UCSD-AML1 (cell line): ENCODE measurements around the gene OR5P2.
"Not testable (repeated sequence)": the region's sequence is repeated elsewhere in the genome, so short reads cannot be mapped to it uniquely, and the experiment has no call there.

ENCODE experiments used
- DNase-seq: peaks from one replicate; lab custom pipeline; 2025; ENCODE audit not compliant: unreplicated experiment; lab: John Stamatoyannopoulos, UW

OR5P2 gene

DNA sequence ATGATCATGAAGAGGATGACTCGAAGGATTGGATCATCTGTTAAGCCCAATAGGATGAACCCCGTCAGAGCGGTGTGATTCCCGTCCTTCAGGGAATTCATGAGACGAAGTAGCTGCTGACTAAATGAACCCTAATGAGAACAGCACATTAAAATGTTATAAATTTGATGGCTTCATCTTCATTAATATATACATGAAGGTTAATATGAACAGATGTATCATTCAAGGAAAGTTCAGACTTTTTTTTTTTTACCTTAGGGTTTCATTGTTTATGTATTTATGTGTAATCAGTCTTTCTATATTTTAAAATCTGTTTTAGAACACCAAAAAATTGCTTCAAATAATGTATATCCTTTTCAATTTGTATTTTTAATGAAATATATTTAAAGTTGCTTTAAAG is at the start of gene OR5P2:
TSS of gene OR5P2 (minus strand) at position 101 of the 400 bp plus-strand sequence. CDS start at position 101, 0 bp downstream.
- DNase-seq: no peak

DNA sequence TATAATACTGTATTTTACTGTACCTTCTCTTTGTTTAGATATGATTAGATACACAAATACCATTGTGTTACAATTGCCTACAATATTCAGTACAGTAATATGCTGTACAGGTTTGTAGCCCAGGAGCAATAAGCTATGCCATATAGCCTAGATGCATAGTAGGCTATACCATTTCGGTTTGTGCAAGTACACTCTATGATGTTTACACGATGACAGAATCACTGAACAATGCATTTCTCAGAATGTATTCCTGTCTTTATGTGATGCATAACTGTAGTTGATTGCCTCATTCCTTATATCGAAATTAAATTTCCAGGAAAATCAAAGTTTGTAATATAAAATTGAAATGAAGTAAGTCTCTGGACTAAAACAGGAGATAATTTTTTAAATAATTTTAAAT is 49.3 kb upstream of the OR5P2 start:
- no peak for DNase-seq

- no peak for DNase-seq
Observed at GRCh38 chr11:7844986-7845385, 48.2 kb upstream of the OR5P2 start.

DNA sequence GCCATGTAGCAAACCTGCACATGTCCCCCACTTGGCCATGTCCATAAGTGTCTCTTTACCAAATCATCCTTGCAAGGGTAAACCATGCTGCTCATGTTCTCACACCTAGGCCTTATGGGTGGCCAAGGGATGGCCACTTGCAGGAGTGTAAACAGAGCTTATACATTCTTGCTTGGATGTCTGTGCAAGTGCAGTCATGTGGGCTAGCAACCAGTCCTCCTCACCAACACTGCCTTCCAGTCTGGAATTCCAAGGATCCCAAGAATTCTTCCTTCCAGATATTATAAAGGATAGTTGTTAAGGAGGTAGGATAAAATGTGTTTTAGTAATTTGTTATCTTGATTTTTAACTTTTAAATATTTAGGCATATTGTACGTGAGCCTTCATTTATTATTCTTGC is 47.8 kb upstream of the OR5P2 start:
- no peak for DNase-seq

DNA sequence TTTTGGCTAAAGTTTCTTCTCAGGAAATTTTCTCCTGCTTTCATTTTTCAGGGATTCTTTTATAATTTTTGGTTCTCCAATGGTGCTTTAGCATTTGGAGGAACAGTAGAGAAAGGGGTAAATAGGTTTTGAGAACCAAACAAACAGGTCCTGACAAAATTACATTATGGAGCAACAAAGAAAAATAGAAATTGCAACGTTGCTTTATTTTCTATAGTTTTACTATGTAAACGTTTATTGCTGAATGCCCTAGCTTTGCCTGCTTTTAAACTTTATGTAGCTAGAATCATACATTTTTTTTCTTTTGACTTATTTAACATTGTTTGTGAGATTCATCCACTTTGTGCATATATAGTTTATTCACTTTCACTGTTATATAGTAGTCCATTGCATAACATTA is 43.8 kb upstream of the OR5P2 start:
- DNase-seq: no peak

GRCh38 chr11:7833527-7833926 is 36.8 kb upstream of the OR5P2 start:
- no peak for DNase-seq

DNA sequence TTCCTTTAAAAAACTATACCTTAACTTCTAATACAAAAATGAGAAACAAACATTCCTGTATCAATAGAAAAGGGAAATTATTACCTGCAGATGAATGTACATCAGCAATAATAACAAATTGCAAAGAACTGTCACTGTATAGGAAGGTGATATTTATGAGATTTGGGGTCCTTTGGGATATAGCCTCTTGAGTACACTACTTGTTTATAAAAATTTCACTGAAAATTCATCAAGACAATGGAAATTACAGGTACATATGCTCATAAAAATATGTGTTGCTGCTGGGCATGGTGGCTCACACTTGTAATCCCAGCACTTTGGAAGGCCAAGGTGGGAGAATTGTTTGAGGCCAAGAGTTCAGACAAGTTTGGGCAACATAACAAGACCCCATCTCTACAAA is 34.0 kb upstream of the OR5P2 start, which contains the start of gene OR5P3:
TSS of gene OR5P3 (minus strand) at position 101 of the 400 bp plus-strand sequence.
- no peak for DNase-seq

DNA sequence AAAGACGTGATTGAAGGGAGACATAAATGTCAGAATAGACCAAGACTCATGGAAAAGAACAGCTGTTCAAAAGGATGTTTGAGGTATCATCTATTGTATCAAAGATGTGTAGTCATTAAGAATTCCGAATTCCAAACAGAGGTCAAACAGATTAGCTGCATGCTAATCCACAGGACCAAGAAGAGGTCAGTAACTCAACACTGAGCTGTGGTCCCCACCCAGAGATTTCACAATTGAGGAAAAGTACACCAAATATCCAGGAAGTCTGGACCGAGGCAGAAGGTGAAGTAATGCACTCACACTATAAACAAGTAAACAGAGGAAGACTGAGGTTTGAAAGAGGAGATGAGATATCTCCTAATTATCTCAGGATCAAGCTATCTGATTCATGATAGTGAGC is 29.6 kb upstream of the OR5P2 start:
- DNase-seq: no peak

DNA sequence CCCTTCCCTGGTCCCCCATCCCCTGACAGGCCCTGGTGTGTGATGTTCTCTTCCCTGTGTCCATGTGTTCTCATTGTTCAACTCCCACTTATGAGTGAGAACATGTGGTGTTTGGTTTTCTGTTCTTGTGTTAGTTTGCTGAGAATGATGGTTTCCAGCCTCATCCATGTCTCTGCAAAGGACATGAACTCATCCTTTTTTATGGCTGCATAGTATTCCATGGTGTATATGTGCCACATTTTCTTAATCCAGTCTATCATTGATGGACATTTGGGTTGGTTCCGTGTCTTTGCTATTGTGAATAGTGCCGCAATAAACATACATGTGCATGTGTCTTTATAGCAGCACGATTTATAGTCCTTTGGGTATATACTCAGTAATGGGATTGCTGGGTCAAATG is 23.7 kb upstream of the OR5P2 start:
- DNase-seq: not testable (repeated sequence)

- not testable (repeated sequence) for DNase-seq
Observed at GRCh38 chr11:7814897-7815296, 18.2 kb upstream of the OR5P2 start.

GRCh38 chr11:7810301-7810700 is 13.6 kb upstream of the OR5P2 start:
- DNase-seq: not testable (repeated sequence)

GRCh38 chr11:7793233-7793632 is 3.5 kb downstream of the OR5P2 start:
- DNase-seq: no peak

DNA sequence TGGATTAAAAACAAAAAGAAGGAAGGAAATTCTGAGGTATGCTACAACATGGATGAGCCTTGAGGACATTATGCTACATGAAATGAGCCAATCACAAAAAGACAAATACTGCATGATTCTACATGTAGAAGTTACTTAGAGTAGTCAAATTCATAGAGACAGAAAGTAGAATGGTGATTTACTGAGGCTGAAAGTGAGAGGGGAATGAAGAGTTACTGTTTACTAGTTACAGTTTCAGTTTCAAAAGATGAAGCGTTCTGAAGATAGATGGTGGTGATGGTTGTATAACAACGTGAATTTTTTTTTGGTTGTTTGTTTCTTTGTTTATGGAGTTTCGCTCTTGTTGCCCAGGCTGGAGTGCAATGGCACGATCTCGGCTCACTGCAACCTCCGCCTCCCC is 9.5 kb downstream of the OR5P2 start:
- DNase-seq: no peak

DNA sequence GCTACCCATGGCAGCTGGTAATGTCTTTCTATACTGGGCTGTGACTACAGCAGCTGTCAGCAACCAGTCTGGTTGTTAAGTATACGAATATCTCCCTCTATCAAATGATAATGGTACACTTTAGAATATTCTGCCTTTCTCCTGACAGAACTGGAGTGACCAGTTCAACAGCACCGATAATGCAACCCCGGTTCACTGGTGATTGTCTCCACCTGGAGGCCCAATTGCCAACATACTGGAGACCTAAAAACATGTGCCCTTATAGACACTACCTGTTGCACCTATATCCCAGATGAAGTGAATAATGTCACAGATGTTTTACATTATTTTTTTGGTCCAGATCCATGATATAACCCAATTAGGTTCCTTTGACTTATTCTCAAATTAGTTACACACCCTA is 21.1 kb downstream of the OR5P2 start:
- no peak for DNase-seq

DNA sequence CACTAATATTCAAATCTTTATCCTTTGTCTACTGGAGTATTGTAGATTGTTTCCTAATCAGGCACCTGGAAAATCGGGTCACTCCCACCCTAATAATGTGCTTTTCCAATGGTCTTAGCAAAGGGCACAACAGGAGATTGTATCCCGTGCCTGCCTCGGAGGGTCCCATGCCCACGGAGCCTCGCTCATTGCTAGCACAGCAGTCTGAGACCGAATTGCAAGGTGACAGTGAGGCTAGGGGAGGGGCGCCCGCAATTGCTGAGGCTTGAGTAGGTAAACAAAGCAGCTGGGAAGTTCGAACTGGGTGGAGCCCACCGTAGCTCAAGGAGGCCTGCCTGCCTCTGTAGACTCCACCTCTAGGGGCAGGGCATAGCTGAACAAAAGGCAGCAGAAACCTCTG is 32.4 kb downstream of the OR5P2 start:
- not testable (repeated sequence) for DNase-seq

DNA sequence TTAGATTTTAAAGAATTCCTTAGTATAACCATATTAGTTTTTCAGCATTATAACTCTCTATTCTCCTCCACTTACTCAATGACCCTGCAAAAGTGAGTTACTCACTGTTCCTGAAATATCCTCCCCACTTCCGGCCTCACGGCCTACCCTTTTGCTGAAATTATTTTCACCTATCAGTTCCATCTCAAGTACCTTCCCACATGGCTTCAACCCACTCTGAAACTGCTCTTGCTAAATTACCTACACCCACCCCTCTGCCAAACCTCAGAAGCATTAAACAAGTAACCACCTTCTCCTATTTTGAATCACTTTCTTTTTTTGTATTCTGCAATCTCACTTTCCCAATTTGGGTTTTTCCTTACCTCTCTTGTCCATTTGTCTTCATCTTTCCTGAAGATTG is 37.7 kb downstream of the OR5P2 start:
- DNase-seq: no peak

GRCh38 chr11:7749456-7749855 is 47.3 kb downstream of the OR5P2 start:
- no peak for DNase-seq
